Frontal cortex (tissue), 4 donors: ENCODE measurements around the gene IFITM5. TPM values are rescaled to one million over a fixed set of nuclear protein-coding genes. Genes with fewer than 3 reads are reported as not detected.
A peak's percentile ranks its signal among the peaks of the same experiment; 100 is the strongest.
"Not testable (repeated sequence)": the region's sequence is repeated elsewhere in the genome, so short reads cannot be mapped to it uniquely, and the experiment has no call there.

Experiments
- DNase-seq, 2 donors: peaks; one replicate each; pipeline ENCODE4 v3.0.0; 2012; ENCODE audit warnings: low spot score in 2 of 2
- FAIRE-seq: peaks from 2 replicates; lab custom pipeline; 2012; peaks lifted over from hg19 to GRCh38; lab: Jason Lieb, UNC
- total RNA-seq: library from RNA; depleted of rRNA; stranded (reverse); fragments of >200 nt; gene quantifications from one replicate; pipeline ENCODE4 v1.2.3, GENCODE V29; 2014
- donor health status: control.
- donor health status: control.
- donor health status: control.

IFITM5 gene
- total RNA-seq, 1 donor from 2014 or later, result not detected

DNA sequence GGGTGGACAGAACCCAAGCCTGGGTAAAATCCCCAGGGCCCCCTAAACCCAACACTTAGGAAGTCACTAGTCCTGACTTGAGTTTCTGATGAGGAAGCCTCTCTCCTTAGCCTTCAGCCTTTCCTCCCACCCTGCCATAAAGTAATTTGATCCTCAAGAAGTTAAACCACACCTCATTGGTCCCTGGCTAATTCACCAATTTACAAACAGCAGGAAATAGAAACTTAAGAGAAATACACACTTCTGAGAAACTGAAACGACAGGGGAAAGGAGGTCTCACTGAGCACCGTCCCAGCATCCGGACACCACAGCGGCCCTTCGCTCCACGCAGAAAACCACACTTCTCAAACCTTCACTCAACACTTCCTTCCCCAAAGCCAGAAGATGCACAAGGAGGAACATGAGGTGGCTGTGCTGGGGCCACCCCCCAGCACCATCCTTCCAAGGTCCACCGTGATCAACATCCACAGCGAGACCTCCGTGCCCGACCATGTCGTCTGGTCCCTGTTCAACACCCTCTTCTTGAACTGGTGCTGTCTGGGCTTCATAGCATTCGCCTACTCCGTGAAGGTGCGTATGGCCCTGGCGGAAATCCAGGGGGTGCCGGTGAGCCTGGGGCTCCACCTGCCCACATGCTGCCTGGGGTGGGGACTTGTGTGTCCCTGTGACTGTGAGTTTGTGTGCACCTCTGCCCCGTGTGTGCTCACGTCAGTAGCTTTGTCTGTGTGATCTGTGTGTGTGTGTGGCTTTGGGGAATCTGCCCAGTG is 14.6 kb upstream of the IFITM5 start, which contains the start of gene IFITM1:
Gene IFITM1 (plus strand): TSS at position 254 of the 767 bp plus-strand sequence. CDS start 131 bp downstream, at position 385.
- FAIRE-seq (no peak), DNase-seq (no peak)

DNA sequence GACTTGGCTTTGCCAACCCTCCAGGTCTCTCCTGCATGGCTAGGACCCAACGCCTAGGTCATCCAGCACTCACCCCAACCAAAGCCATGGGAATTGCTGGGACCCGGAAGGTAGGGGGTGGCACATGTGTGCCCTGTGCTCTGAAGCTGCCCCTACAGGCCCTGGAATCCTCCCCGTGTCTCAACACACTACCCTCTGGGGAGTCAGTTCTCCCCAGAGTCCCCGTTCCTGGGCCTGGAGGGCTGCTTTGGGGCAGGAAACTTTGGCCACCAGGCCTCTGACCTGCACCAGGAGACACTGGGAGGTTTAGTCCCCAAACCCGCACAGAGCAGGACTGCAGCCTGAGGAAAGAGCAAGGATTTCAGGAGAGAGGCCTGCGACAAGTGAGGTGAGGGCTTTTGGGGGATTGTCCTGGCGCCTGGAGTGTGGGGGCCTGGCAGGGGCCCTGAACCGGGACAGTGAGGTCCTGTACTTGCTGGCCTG is 14.0 kb upstream of the IFITM5 start:
- DNase-seq (no peak), FAIRE-seq (no peak)

DNA sequence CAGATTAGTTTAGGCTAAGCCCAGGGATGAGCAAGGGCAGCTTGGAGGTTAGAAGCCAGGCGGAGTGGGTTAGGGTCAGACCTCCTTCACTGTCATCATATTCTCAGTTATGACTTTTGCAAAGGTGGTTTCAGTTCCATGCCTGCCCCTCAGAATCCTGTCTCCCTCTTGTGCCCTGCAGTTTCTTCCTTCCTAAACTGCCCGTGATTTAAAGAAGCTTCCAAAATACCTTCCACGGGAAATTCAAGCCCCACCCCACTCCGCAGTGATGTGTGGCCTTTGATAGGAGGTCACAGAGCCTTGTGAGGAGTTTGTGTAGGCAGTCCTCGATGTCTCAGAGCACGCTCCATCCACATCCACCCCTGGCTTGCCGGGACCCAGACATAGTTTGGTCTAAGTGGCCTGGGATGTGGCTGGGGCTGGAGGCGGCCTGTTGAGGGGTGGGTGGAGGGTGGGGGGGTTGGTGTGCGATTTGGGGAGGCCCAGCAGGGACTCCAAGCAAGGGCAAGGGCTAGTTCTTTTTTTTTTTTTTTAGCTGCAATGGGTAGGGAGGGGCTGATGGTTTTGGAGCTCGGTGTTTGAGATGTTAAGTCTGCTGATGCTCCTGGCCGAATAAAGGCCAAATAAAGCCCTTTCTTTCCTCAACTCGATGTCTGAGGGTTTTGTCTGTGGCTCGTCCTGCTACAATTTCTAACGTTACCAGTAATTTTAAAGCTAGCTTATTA is 12.9 kb upstream of the IFITM5 start:
- DNase-seq (no peak), FAIRE-seq (no peak)

DNA sequence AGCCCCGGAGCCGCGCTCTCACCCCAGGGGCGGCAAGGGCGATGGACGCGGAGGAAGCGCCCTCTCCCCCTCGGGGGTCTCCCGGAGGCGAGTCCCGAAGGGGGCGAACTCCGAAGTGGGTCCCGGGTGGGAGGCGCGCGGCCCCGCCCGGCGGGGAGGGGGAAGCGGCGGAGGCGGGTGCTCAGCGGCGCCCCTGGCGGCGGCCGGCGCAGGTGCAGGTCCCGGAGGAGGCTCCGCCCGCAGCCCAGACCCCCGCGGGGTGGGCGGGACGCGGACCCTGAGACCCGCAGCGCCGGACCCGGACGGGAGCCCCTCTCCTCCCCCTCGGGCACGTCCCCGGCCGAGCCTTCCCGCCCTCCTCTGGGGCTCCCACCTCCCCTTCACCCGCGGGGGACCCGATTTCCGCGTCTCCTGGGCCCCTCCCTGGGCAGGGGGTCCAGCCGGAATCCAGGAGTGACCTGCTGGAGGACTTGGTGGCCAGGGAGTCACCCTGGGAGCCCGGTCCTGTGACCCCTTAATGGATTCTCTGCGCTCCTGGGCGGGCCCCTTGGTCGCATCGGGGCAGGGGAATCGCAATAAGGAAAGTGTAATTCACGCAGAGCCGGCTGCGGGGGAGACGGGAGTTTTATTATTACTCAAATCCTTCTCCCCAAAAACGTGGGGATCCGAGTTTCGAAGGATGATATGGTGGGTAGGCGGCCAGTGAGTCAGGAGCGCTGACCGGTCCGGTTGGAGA is 11.9 kb upstream of the IFITM5 start:
- FAIRE-seq, DNase-seq: not testable (repeated sequence)

DNA sequence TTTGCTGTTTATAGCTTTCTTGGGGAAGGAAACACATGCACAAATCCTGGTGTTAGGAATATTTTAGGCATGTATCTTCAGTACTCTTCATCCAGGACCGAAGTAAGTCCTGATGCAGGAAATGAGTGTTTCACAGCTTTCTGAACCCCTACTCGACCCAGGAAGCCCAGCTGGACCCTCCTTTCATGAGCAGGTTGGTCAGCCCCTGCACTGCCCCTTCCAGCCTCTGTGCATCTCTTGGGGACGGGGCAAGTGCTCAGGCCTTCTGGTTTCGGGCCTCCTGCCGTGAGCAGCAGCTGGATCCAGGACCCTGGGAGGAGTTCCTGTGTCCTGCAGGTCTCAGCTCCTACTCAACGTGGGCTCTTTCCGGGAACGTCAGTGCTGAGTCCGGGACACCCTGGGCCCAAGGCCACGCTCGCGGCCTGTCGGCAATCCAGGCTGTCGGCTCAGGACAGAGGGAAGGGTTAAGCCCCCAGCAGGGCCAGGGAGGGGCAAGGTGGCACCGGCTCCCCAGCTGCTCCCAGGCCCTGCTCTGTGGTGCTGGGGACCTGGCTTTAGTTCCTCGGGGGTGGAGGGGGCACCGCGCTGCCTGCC is 10.8 kb upstream of the IFITM5 start:
- not testable (repeated sequence) for DNase-seq, FAIRE-seq

DNA sequence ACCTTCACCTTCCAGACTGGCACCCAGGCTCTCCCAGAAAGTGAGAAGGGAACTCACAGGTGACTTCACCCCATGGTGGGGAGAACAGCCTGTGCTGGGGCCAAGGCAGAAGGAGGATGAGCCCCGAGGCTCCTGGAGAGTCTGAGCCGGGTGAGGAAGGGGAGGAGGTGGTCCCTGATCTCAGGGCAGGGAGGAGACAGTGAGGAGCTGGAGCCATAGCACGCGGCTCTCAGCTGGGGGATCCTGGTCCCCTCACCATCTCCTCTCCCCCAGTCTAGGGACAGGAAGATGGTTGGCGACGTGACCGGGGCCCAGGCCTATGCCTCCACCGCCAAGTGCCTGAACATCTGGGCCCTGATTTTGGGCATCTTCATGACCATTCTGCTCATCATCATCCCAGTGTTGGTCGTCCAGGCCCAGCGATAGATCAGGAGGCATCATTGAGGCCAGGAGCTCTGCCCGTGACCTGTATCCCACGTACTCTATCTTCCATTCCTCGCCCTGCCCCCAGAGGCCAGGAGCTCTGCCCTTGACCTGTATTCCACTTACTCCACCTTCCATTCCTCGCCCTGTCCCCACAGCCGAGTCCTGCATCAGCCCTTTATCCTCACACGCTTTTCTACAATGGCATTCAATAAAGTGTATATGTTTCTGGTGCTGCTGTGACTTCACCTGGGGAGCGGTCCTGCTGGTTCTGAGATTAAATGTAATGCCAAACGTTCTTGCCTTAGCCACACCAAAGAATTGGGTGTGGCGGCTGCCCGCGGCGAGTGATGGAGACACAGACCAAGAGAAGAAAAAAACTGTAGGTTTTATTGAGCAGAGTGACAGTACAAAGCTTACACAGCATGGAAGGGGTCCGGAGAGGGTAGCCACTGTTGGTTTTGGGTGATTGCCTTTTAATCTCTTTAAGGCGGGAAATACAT is 9.7 kb upstream of the IFITM5 start:
- not testable (repeated sequence) for FAIRE-seq, DNase-seq

DNA sequence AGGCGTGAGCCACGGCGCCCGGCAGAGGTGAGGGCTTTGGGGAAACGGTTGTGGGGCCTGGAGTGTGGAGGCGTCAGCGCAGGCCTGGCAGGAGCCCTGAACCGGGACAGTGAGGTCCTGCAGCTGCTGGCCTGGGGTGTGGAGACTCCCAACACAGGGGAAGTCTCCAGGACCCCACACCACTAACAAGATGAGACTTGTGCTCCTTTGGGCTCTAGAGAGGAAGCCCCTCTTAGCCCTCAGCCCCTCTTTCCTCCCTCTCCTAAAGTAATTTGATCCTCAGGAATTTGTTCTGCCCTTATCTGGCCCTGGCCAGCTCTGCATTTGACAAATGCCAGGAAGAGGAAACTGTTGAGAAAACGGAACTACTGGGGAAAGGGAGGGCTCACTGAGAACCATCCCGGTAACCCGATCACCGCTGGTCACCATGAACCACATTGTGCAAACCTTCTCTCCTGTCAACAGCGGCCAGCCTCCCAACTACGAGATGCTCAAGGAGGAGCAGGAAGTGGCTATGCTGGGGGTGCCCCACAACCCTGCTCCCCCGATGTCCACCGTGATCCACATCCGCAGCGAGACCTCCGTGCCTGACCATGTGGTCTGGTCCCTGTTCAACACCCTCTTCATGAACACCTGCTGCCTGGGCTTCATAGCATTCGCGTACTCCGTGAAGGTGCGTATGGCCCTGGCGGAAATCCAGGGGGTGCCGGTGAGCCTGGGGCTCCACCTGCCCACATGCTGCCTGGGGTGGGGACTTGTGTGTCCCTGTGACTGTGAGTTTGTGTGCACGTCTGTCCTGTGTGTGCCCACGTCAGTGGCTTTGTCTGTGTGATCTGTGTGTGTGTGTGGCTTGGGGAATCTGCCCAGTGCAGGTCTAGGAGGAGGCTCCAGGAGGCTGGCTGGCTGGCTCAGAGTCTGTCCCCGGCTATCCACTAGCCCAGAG is 8.7 kb upstream of the IFITM5 start, which contains the start of gene IFITM2:
Gene IFITM2 (plus strand): TSS at position 51 of the 943 bp plus-strand sequence. CDS start 377 bp downstream, at position 428.
- DNase-seq, FAIRE-seq: not testable (repeated sequence)

DNA sequence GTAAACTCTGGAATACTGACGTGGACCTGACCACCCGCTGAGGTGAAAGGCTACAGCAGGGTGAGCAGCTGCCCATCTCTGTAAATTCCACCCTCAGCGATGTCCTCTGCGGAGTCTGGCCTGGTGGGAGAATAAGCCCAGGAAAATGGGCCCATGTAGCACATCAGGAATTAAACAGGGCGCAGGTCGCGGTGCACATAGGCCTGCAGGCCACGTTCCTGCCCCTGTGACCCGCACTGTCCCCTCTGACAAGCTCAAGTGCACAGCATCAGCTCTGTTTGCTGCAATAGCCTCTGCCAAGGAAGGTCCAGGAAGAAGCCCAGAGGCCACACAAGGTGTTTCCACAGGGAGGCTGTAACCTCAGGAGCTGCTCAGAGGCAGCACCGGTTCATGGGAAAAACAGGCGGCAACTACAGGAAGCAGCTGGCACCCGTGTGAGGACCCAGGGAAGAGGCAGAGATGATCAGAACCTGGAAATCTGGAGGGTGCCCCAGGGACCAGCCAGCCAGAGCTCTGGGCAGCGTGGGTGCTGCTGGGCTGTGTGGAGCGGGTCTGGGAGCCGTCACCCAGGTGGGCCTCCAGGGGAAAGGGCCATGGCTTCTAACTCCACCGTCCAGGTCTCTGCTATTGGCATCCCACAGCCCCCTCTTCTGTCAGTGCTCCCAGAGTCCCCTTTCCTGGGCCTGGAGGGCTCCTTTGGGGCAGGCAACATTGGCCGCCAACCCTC is 7.5 kb upstream of the IFITM5 start:
- FAIRE-seq (no peak), DNase-seq (no peak)

DNA sequence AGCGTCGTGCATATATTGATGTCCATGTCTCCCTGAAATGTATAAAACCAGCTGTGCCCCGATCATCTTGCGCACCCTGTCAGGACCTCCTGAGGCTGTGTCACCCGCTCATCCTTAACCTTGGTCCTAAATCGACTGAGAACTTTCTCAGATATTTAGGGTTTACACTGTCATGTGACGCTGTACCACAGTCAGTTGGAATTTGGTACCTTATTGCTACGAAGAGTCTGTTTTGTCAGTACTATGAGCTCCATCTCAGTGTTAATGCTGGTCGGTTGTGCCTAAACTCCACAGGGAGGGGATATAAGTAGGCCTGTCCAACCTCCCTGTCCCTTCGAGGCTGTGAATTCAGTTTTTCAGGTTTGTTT is 6.5 kb upstream of the IFITM5 start:
- DNase-seq, result no peak
- FAIRE-seq, result no peak

DNA sequence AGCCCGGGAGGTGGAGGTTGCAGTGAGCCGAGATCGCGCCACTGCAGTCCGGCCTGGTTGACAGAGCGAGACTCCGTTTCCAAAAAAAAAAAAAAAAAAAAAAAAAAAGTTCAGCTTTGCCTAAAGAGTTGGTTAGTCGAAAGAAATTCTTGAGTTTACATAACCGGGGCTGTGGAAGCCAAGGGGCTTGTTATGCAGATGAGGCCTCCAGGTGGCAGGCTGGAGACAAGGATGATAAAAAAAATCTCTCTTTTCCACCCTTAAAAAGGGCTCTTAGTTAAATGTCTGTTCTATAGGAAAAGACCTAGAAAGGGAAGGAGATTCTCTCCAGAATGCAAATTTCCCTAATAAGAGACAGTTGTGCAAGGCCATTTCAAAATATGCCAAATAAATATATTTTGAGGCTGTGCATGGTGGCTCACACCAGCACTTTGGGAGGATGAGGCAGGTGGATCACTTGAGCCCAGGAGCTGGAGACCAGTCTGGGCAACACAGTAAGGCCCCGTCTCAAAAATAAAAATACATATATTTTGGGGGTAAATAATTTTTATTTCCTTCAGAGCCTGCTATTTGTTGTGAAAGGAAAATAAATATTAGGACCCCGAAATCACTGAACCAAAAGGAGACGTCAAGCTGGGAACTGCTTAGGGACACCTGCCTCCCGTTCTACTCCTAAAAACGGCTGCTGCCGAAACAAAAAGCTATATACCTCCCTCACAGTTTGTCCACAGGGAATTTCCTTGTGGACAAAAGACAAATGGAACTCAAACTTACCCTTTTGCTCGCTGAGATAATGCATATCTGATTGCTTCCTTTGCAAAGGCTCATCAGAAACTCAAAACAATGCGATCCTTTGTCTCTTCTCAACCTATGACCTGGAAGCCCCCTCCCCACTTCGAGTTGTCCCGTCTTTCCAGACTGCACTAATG is 5.9 kb upstream of the IFITM5 start:
- FAIRE-seq (no peak), DNase-seq (peak; percentile 78 to 85)

DNA sequence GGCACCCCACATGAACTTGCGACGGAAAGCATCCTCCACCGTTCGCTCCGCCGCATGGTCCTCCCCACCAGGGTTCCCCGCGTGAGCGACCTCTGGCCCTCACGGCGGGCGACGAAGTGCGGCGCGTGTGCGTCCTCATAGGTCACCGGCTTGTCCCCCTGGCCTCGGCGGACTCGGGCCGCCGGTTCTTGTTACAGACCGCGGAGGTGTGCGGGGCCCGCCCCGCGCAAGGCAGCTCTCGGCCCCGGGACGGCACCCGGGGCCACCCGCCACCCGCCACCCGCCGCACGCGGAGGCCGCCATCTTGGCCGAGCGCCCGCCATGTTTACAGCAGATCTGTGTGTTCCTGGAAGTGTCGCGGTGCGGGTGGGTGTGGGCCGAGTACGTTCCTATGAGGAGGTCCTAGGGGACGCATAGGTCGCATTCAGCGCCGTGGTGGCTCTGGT is 4.8 kb upstream of the IFITM5 start:
- DNase-seq, result no peak
- no peak for FAIRE-seq

DNA sequence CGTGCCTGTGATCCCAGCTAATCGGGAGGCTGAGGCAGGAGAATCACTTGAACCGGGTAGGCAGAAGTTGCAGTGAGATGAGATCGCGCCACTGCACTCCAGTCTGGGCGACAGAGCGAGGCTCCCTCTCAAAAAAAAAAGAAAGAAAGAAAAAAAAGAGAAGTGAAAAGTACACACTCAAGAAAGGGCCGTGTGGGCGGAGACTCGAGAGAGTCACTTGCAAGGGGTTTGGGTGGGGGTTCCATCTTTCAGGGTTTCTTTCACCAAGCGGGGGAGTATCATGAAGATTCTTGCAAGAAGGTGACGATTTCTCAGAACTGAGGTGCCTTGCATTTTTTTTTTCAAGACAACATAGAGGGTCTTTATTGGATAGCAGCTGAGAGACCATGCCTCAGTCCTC is 4.0 kb upstream of the IFITM5 start:
- FAIRE-seq (no peak), DNase-seq (no peak)

DNA sequence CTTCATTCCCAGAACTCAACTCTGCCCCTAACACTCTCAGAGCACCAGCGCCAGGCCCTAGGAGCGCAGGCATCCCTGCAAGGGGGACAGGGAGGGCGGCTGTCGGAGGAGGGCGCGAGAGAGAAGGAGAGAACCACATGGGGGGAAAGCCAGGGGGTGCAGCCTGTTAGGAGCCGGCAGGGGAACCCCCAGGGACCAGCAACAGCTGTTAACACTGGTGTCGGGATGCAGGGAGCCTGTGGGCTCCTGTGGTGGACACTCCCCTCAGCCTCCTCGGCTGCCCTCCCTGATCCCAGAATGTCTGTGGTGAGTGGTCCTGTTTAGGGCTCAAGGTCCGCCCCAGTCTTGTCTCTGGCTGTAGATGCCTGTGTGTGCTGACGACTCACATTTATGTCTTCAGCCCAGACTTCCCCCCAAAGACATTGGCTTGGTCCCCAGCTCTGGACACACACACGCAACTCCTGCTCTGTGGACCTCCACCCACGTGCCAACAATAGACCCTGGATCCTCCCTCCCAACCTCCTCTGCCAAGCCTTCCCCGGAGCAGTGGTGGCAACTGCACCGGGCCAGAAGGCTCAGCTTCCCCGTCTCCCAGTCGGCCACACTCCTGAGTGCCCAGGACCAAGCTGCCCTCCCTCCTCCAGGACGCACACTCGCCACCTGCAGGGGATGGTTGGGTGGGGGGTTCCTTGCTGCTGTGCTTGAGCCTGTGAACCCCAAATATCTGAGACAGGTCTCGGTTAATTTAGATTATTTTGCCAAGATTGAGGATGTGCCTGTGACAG is 817 bp upstream of the IFITM5 start:
- FAIRE-seq, result no peak
- no peak for DNase-seq

DNA sequence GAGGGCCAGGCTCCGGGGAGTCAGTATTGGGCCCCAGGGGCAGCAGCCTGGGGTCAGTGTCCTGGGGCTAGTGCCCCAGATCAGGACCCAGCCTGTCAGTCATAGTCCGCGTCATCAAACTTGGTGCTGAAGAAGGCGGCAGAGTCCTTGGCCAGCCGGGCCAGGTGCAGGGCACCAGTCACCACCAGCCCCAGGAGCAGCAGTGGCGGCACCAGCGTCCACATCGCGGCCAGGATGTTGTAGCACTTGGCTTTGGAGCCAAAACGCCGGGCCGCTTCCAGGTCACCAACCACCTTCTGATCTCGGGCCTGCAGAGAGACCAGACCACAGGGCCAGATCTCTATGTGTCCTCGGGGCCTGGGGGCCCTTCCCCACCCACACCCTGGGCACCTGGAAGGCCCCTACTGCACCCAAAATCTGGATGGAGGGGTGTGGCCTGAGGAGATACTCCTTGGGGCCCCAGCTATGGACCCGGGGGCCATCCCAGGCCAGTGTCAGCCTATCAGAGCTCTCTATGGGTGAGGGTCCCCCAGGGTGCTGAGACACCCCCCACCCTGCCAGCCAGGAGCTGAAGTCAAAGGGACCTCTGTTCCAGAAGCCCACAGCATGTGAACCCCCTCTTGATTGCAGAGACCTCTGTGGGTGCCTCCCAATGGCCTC is 790 bp downstream of the IFITM5 start:
- no peak for FAIRE-seq
- DNase-seq, result no peak
